Islet of Langerhans (tissue), 1 donor: ENCODE results near the gene RPL6.

Experiments used
- FAIRE-seq: peaks from one replicate; lab custom pipeline; 2011; peaks lifted over from hg19 to GRCh38; lab: Jason Lieb, UNC

Gene RPL6

GRCh38 chr12:112375105-112375504 is 34.3 kb downstream of the RPL6 start:
- FAIRE-seq, result no peak

GRCh38 chr12:112374166-112374740 is 35.2 kb downstream of the RPL6 start:
- FAIRE-seq, result no peak

- FAIRE-seq, result no peak
These were observed 38.4 kb downstream of the RPL6 start for GRCh38 chr12:112370868-112371510.

GRCh38 chr12:112370199-112370598 is 39.2 kb downstream of the RPL6 start:
- FAIRE-seq, result no peak

GRCh38 chr12:112368856-112369255 is 40.5 kb downstream of the RPL6 start:
- no peak for FAIRE-seq

GRCh38 chr12:112367965-112368364 is 41.4 kb downstream of the RPL6 start:
- no peak for FAIRE-seq

- no peak for FAIRE-seq
These were observed 47.1 kb downstream of the RPL6 start for GRCh38 chr12:112362310-112362709.

- no peak for FAIRE-seq
These were observed 48.1 kb downstream of the RPL6 start for GRCh38 chr12:112361271-112361670.

- no peak for FAIRE-seq
These were observed 50.1 kb downstream of the RPL6 start for GRCh38 chr12:112359290-112359689.

- FAIRE-seq, result no peak
These were observed 52.2 kb downstream of the RPL6 start for GRCh38 chr12:112357214-112357613.
